CD4-positive, alpha-beta T cell treated with Interleukin-6 for 4 hours (primary cell): ENCODE measurements around the gene ZC3H7B.

Source experiments
- DNase-seq: peaks from one replicate; pipeline ENCODE4 v3.0.0-alpha.2; 2020; ENCODE audit warnings: mixed read lengths

The ZC3H7B gene

DNA sequence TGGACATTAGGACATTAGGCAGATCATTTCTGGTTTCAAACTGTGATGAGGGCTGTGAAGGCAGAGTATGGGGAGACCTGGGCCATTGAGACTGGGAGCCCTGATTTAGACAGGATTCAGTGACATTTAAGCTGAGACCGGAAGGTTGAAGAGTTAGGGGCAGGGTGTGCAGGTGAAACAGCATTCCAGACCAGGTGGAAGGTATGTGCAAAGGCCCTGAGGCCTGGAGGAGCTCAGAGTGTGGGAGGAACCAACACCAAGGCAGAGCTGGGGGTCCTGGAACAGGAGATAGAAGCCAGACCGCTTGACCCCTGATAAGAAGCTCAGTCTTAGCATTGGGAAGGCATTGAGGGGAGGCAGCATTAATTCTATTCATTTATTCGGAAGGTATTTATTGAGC is 32.5 kb downstream of the ZC3H7B start:
- no peak for DNase-seq

DNA sequence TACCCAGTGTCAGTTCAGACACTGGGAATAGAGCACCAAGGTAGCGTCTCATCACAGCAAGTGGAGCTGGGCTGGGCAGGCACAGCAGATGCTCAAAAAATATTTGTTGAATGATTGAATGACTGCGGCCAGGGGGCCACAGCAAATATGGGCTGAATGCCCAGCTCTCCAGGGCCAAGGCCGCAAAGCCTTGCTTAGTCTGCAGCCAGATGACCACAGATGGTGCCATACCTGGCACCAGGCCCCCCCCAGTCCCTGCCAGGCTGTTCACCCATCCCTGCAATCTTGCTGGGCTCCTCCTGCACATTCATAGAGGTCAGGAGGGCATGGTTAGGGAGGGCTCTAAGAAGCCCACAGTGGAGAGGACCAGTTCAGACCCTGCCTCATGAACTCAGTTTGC is 32.9 kb downstream of the ZC3H7B start:
- no peak for DNase-seq

DNA sequence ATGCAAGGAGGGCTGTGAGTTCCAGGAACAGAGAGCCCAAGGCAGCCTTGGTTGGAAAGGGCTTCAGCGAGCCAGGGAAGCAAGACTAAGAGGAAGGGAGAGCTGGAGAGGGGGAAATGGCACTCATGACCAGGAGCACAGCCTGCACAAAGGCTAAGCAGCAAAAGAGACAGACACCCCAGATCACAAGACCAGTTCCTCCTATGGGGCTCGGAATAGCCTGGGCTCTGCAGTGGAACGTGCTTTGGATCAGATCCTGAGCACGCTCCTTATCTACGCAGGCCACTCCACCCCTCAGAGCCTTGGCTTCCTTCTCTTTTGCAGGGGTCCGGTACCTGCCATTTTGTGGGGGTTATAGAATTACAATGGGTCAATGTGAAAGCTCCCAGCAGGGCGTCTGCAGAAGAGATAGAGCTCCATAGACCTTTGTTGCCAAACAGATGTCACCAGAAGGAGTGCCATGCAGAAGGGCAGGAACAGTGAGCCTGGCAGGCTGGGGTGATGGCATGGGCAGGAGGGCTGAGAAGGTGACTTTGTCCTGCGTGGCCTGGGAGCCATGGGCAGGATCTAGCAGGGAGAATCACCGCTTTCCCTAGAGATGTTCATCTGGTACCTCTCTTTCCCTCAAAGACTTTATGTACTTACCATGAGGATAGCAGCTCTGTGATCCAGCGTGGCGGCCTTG is 33.8 kb downstream of the ZC3H7B start:
- DNase-seq, result no peak

DNA sequence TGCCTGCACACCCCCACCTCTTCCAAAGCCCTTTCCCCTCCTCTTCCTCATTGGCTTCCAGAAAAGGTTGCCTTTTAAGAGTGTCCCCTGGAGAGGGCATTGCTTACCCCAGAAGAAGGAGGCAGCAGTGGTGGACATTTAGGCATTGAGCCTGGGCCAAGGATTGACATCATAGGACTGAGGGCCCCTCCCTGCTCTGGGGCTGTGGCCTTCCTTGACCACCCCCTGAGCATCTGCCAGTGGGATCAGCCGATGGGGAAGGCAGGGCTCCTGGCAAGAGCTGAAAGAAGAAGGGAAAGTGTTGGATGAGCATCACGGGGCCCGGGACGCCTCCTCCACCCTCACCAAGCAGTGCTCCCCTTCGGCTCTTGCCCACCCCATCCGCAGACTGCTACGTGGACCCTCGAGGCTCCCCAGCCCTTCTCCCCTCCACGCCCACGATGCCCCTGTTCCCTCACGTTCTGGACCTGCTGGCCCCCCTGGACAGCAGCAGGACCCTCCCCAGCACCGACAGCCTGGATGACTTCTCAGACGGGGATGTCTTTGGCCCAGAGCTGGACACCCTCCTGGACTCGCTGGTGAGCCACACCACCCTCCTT is 37.4 kb downstream of the ZC3H7B start:
- no peak for DNase-seq

DNA sequence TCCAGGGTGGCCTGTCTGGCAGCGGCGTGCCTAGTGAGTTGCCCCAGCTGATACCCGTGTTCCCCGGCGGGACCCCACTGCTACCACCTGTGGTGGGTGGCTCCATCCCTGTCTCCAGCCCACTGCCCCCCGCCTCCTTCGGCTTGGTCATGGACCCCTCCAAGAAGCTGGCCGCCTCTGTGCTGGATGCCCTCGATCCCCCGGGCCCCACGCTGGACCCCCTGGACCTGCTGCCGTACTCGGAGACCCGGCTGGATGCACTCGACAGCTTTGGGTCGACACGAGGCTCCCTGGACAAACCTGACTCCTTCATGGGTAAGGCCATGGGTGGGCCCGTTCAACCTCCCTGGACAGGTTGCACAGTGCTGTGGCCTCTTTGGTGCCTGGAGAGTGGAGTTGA is 38.5 kb downstream of the ZC3H7B start:
- DNase-seq, result no peak

DNA sequence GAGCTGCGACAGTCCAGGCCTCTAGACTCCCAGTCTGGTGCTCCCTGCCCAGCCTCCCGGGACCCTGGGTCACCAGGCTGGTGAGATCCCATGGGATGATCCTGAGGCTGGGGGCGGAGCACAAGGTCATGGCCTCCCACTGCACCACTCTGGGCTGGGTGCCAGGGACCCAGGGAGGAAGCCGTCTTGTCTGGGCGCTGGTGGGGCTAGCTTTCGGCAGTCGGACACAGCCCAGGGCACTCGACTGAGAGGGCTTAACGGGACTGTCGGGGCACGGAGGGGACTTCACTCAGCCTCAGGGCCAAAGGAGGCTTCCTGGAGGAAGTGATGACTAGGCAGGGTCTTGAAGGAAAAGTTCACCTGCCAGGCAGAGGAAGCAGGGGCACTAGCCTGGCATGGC is 39.0 kb downstream of the ZC3H7B start:
- DNase-seq, result no peak

DNA sequence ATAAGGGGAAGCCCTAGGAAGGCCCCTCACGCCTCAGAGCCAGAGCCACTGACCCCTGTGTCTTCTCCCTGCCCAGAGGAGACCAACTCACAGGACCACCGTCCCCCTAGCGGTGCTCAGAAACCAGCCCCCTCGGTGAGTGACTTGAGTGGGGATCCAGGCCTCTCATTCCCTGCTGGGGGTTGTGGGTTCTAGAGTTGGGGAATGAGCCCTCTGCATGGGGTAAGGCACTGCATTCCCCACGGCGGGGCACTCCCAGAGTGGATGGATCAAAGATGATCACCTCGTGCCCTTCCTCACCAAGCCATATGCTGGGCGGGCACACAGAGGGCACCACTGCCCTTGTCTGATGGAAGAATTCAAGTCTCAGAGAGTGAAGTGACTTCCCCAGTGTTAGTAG is 39.7 kb downstream of the ZC3H7B start:
- DNase-seq, result no peak

DNA sequence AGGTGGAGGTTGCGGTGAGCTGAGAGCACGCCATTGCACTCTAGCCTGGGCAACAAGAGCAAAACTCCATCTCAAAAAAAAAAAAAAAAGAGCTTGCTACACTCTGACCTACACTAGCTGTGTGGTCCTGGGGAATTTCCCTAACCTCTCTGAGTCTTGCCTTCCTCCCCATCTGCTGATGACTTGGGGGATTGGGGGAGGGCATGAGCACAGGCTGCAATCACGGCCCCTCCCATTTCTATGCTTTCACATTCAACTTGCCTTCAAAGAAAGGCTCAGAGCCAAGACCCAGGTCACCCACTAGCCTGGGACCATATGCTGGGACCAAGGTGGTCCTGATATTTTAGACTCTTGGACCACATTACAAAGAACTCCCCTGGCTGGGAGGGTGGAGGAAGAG is 40.7 kb downstream of the ZC3H7B start:
- DNase-seq, result no peak

DNA sequence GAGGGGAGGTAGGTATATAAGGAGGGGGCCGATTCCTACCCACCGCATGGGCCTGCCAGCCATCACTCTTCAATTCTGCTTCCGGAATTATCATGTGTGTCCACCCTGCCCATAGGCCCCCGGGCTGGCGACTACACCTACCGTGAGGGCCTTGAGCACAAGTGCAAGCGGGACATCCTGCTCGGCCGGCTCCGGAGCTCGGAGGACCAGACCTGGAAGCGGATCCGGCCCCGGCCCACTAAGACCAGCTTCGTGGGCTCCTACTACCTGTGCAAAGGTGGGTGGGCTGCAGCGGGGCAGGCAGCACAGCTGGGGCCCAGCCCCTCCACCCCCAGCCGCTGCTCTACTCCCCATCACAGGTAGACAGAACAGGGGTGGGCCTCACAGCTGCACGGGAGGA is 42.0 kb downstream of the ZC3H7B start:
- DNase-seq, result no peak

DNA sequence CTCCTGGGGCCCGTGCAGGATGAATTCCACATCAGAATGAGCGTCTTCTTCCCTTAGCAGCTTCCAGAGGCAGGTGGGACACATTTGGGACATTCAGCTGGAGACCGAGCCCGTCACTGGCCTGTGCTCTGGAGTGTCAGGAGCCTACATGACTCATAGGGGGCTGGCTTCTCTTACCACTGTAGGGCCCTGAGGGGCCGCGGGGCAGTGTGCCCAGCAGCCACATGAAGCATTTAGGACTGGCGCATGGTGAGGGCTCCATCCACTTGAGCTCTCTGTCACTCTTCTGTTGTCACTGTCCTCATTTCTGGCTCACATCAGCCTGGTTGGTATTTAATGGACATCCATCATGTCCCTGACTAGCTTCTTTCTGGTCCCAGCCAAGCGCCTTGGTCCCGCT is 42.4 kb downstream of the ZC3H7B start:
- DNase-seq, result no peak

DNA sequence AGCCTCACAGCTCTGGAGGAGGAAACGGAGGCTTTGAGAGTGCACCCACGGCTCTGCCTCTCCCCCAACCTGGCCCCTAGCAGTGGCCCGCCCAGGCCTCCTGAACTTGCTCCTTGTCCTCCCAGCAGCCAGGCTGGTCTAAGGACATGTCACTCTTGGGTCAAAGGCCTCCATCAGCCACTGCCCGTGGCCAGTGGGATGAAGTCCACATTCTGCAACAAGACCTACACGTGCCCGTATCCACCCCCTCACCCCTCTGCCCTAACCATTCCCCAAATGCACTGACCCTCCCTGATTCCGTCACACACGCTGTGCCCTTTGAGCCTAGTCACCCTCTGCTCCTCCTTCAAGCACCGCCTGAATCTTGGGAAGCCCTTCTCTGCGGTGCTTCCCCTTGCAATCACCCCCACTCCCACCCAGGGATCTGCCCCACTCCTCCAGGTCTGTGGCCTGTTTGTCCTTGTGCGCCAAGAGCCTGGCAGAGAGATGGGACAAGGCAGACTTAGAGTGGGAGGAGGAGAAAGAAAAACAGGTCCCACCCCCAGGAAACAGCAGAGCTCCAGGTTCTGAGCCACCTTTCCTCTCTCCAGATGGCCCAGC is 43.0 kb downstream of the ZC3H7B start:
- no peak for DNase-seq

DNA sequence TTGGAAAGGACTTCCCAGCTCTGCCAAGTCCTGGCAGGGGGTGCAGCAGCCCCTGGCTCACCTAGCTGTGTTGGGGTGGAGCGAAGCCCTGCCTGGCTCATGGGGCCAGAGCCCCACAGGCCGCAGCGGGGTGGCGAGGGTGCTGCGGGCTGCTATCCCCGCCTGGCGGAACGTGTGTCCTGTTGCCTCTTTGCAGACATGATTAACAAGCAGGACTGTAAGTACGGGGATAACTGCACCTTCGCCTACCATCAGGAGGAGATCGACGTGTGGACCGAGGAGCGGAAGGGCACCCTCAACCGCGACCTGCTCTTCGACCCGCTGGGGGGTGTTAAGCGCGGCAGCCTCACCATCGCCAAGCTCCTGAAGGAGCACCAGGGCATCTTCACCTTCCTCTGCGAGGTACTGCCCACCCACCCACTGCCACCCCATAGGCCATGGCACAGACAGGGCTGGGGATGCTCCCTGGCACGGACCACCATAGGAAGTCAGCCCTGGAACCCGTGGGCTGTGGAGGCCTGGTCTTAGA is 44.5 kb downstream of the ZC3H7B start:
- DNase-seq, result no peak

DNA sequence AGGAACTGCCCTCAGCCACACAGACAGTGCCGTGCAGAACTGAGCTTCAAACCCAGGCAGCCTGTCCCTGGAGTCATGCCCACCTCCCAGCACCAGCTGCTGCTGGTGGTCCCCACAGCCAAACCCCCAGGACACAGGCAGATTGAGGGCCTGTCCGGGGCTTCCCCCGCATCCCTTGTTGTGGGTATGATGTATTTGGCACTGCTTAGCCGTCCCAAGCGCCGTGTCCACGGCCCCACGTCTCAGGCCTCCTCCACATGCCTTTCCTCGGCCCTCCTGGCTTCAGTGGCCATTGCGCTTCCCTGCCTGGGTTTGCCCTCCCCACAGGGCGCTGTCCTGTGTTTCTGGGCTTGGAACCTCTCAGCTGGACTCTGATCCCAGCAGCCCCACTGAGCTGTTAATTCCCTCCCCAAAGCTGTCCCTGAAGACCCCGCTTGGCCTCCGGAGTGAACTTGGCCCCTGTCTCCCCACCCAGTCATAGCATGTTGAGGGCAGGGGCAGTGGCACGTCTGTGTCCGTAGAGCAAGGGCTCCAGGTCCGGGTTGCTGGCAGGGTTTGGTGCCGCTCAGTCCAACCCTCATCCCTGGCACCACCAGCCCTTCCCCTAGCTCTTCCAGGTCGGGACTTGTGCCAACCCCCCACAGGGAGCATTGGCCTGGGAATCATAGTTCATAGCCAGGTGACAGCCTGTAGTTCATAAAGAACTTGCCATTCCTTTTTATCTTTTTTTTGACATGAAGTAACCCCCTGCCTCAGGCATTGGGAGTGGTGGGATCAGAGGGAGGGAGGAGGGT is 45.9 kb downstream of the ZC3H7B start:
- no peak for DNase-seq

DNA sequence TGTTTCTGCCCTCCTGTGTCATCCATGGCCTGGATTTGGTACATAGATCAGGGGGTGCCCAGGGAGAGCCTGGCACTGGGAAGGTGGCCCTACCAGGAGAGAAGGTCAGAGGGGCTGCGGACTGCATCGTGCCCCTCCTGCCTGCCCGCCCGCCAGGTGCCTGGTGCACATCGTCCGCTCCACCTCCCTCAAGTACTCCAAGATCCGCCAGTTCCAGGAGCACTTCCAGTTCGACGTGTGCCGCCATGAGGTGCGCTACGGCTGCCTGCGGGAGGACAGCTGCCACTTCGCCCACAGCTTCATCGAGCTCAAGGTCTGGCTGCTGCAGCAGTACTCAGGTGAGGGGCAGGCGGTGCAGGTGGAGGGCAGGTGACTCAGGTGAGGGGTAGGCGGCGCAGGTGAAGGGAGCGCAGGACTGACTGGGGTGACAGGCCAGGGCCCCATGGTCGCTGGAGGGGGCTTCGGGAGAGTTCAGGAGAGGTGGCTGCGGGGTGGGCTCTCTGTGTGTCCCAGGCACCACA is 47.7 kb downstream of the ZC3H7B start:
- DNase-seq, result no peak

DNA sequence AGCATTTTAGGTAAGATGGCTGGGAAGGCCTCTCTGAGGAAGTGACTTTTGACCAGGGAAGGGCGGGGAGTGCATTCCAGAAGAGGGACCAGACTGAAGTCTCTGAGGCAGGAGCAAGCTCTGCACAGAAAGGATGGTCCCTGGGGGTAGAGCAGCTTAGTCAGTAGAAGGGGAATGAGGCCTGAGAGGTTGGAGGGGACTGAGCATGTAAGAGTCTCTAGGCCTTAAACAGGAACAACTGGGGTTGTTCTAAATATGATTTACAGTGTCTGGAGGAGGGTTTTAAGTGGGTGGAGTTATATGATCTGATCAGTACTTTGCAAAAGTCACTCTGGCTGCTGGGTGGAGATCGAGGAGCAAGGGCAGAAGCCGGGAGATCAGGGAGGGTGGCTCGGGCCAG is 48.8 kb downstream of the ZC3H7B start:
- DNase-seq, result no peak

DNA sequence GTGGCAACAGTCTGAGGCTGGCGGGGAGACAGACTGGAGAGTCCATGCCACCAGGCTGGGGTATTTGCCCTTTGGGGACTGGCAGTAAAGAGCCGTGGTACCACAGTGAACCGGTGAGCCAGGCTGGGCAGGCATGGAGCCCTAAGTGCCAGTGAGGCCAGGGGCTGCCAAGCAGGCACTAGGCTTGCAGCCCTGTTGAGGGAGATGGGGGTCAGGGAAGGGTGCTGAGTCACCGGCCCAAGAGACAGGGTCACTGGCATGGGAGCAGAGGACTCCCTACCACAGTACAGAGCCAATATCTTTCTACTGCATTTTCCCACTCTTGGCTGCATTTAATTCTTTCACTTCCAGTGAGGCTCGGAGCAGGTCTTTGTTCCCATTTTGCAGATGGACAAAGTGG is 49.7 kb downstream of the ZC3H7B start:
- no peak for DNase-seq

DNA sequence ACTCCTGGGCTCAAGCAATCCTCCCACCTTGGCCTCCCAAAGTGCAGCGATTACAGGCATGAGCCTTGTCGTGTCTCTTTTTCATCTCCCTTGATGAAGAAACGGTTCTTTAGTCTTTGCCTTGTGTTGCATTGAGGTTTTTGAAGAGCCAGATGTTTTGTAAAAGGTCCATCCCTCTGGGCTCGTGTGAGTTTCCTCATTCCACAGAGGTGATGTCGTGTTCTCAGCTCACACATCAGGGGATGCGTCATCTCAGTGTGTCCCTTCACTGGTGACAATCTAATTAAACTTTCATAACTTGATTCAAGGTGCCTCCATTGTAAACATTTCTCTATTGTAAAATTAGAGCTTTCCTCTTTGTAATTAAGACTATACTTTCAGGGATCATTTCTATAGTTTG is 50.7 kb downstream of the ZC3H7B start:
- DNase-seq, result no peak

DNA sequence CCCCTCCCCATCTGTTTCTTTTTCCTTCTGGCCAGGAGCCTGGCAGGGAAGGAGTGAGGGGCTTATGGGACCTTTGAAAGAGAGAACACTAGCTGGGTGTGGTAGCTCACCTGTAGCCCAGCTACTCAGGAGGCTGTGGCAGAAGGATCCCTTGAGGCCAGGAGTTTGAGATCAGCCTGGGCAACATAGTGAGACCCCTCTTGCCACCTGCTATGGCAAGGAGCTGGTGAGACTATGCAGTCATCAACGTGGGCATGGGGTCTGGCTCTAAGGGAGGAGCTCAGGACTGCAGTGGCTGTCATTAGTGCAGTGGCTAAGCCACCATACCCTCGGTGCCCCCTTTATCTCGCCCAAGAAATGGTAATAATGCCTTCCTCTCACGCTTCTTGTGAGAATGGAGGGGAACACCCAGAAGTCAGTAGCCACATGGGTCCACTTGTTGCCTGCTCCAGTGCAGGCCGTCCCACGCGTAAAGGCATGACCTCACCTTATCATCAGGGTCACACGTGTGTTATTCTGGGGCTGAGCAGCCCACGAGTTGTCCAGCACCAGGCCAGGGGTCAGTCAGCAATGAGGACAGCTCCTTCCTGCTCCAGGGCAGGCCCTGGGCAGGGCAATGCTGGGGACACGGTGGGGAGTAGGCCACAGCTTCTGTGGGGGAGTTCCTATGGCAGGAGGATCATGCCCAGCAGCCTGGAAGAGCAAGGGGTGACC is 52.7 kb downstream of the ZC3H7B start:
- DNase-seq, result no peak

DNA sequence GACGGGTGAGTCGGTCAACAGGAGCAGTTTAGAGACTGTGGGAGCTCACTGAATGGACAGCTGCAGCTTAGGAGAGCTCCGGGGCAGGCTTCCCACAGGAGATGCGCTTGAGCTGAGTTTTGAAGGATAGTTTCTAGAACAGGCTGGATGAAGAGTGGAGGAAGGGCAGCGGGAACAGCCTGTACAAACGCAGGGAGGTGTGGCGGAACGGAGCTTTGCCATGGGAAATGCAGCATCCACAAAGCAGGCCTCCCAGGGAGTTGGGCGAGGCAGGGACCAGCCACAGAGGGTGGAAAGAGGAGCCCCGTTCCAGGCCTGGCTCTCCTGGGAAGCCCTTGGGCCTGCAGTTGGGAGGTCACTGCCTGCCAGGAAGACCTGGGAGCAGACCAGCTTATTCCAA is 53.7 kb downstream of the ZC3H7B start:
- DNase-seq, result no peak

DNA sequence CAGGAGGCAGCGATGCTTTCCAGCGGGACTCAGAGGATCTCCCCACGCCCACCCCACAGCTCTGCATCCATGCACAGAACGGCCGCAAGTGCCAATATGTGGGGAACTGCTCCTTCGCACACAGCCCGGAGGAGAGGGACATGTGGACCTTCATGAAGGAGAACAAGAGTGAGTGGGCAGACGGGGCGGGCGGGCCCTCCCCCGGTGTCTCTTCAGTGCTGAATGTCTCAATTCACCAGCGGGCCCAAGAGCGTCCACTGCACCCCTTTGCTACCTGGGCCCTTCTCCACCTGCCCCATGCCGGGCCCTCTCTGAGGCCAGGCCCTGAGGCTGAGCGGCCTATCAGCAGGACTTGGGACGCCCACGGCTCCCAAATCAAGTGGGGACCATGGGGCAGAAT is 54.6 kb downstream of the ZC3H7B start:
- no peak for DNase-seq

DNA sequence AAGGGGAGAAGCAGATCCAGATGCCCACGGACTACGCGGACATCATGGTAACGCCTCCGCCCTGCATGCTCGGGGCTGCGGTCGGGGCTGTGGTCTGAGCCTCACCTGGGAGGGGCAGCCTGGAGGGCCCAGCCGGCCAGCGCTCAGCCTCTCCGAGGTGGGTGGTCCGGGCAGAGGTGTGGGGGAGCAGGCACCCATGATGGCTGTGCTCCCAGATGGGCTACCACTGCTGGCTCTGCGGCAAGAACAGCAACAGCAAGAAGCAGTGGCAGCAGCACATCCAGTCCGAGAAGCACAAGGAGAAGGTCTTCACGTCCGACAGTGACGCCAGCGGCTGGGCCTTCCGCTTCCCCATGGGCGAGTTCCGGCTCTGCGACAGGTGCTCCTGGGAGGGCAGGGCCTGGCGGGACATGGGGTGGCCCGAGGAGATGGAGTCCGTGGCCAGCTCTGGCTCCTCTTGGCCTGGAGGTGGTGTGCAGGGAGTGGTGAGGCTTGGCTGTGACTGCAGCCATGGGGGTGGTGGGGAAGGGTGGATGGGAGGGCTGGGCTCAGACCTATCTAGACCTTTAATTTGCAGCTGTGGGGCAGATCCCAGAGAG is 55.2 kb downstream of the ZC3H7B start:
- DNase-seq, result no peak

DNA sequence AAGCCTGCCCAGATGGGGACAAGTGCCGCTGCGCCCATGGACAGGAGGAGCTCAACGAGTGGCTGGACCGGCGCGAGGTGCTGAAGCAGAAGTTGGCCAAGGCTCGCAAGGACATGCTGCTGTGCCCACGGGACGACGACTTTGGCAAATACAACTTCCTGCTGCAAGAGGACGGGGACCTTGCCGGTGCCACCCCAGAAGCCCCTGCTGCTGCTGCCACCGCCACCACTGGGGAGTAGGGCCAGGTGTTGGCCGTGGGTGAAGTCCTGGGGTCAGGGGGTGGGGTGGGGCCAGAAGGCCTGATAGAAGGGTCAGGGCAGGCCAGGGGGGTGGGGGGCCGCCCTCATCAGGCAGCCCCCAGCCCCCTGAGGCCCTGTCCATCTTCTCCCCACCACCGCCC is 55.9 kb downstream of the ZC3H7B start:
- no peak for DNase-seq
